ENCODE results near the gene NPY. TPM values are rescaled to one million over a fixed set of nuclear protein-coding genes. Genes with fewer than 3 reads are reported as not detected.

The NPY gene
- total RNA-seq, 1 experiment from 2014 or later = not detected

- TF ChIP-seq TCF7L2 (IDR thresholded peaks at IDR 0.05; ENCODE audit: borderline replicate concordance, extremely low read depth, insufficient read depth, insufficient read length) = no peak
- no peak for TF ChIP-seq REST (IDR thresholded peaks at IDR 0.05; ENCODE audit: low read depth)
Measured at GRCh38 chr7:24319209-24319608, 35.2 kb downstream of the NPY start (continued).

- intact Hi-C loops (cut with micrococcal nuclease) = no loop called here
- Histone ChIP-seq H4K20me1 (ENCODE audit: insufficient read depth) (no peaks in the 10 kb centered on the region), H3K4me2 (ENCODE audit: low read length) (no peak overlapping the region), H2AFZ (ENCODE audit: low read depth, low read length, poor library complexity, severe bottlenecking) (no peak overlapping the region), H3K27me3 (ENCODE audit: insufficient read depth, low read length) (peaks cover 6% of the 10 kb centered on the region; the same call in 1 of the 2 replicates), H3K4me1 (ENCODE audit: control insufficient read depth in 1 of 2, insufficient read depth in 2 of 2, low read length in 2 of 2) (no peaks in the 10 kb centered on the region), H3K4me3 (replicated peaks in 1 of 2; ENCODE audit: low read depth in 1 of 2, low read length in 2 of 2) (no peak overlapping the region), H3K9me3 (ENCODE audit: control insufficient read depth in 1 of 2, insufficient read depth in 1 of 2, low read depth in 1 of 2, low read length in 2 of 2) (no peaks in the 10 kb centered on the region), H3K27ac (ENCODE audit: low read depth, low read length) (no peak overlapping the region), H3K9ac (ENCODE audit: low read length) (no peak overlapping the region), H3K9me2 (ENCODE audit: insufficient read depth) (no peaks in the 10 kb centered on the region), H3K79me2 (ENCODE audit: insufficient read depth, low read length) (no peaks in the 10 kb centered on the region), H3K36me3 (ENCODE audit: control insufficient read depth in 1 of 2, insufficient read depth in 2 of 2, low read length in 2 of 2) (no peaks in the 10 kb centered on the region)
- no TSS peak for BruUV-seq (replicated peaks)
- TF ChIP-seq RAD21 (IDR thresholded peaks at IDR 0.05; ENCODE audit: low read depth) (no peak), ATF3 (IDR thresholded peaks at IDR 0.05) (no peak), ELF1 (IDR thresholded peaks at IDR 0.05; ENCODE audit: borderline replicate concordance, low read depth) (no peak), EZH2phosphoT487 (IDR thresholded peaks at IDR 0.05; ENCODE audit: borderline replicate concordance) (no peak), EZH2 (IDR thresholded peaks at IDR 0.05) (no peak), SP1 (IDR thresholded peaks at IDR 0.05; ENCODE audit: low read depth) (no peak), YY1 (IDR thresholded peaks at IDR 0.05; ENCODE audit: extremely low read depth, insufficient replicate concordance, low read depth, low read length) (no peak), POLR2AphosphoS5 (IDR thresholded peaks at IDR 0.05; ENCODE audit: low read depth, low read length) (no peak), CBX3 (IDR thresholded peaks at IDR 0.05; ENCODE audit: low read depth) (no peak), EGR1 (IDR thresholded peaks at IDR 0.05; ENCODE audit: low read depth) (no peak), POLR2A (IDR thresholded peaks at IDR 0.05; ENCODE audit: borderline replicate concordance, extremely low read depth, insufficient read depth, insufficient read length) (no peak), REST (IDR thresholded peaks at IDR 0.05; ENCODE audit: low read depth) (no peak), MAX (IDR thresholded peaks at IDR 0.05) (no peak)
- DNase-seq (ENCODE audit: low read depth, low spot score) (no peak), ATAC-seq (no peak)
- ChIA-PET POLR2A (interaction anchor here (0.6 kb wide), 1 partner anchor 786 kb away, joined by 3 read pairs; no protein-coding TSS in a partner anchor), RAD21 (ENCODE audit: low non-redundant PET in 1 of 2, low total read pairs in 2 of 2, uncharacterized antibody in 2 of 2, unreplicated experiment in 2 of 2) (no interaction called here), CTCF (no interaction called here)
Measured at GRCh38 chr7:24323961-24324480, 40.0 kb downstream of the NPY start.
